Activated CD4-positive, alpha-beta T cell treated with anti-CD3 and anti-CD28 coated beads for 36 hours (primary cell): ENCODE data around the gene PSMD8. TPM values are rescaled to one million over a fixed set of nuclear protein-coding genes. Genes with fewer than 3 reads are reported as not detected.

Source experiments
- total RNA-seq, 2 experiments: library from RNA; stranded (reverse); gene quantifications; one replicate each; pipeline ENCODE4 v1.2.3, GENCODE V29; 2021

The PSMD8 gene
- total RNA-seq, 2 experiments from 2014 or later: 219 to 275 TPM

Other genes starting within 250 kb of the PSMD8 start
- 1 to 10 TPM in 1 of 2 experiments, under 1 TPM in 1; 0.91 to 1.2 TPM for gene DPF1, start 150.3 kb upstream of the PSMD8 start, total RNA-seq
- gene PPP1R14A, start 118.2 kb upstream of the PSMD8 start, total RNA-seq: 1 to 10 TPM; 1.6 to 1.7 TPM
- gene SPINT2, start 110.0 kb upstream of the PSMD8 start, total RNA-seq: 10 to 100 TPM; 46.0 to 49.0 TPM
- not detected for gene C19orf33, start 70.3 kb upstream of the PSMD8 start, total RNA-seq
- gene YIF1B, start 58.6 kb upstream of the PSMD8 start, total RNA-seq: 10 to 100 TPM; 76.3 to 90.1 TPM
- gene KCNK6, start 54.7 kb upstream of the PSMD8 start, total RNA-seq: 10 to 100 TPM in 1 of 2 experiments, 1 to 10 TPM in 1; 9.6 to 10.2 TPM
- gene CATSPERG, start 38.7 kb upstream of the PSMD8 start, total RNA-seq: 1 to 10 TPM; 3.3 to 3.4 TPM
- gene GGN, start 13.5 kb downstream of the PSMD8 start, total RNA-seq: under 1 TPM; 0.30 to 0.51 TPM
- gene SPRED3, start 14.1 kb downstream of the PSMD8 start, total RNA-seq: 1 to 10 TPM; 3.0 to 4.5 TPM
- gene FAM98C, start 28.5 kb downstream of the PSMD8 start, total RNA-seq: 10 to 100 TPM; 19.6 to 24.8 TPM
- gene RASGRP4, start 51.6 kb downstream of the PSMD8 start, total RNA-seq: 1 to 10 TPM; 5.6 to 5.9 TPM
- 1 to 10 TPM; 2.0 to 3.1 TPM for gene RYR1, start 59.1 kb downstream of the PSMD8 start, total RNA-seq
- gene MAP4K1, start 243.4 kb downstream of the PSMD8 start, total RNA-seq: 100 to 1,000 TPM; 195 to 198 TPM
- gene EIF3K, start 244.6 kb downstream of the PSMD8 start, total RNA-seq: 100 to 1,000 TPM; 269 to 297 TPM